ENCODE measurements around the gene GRID2IP.

DNA sequence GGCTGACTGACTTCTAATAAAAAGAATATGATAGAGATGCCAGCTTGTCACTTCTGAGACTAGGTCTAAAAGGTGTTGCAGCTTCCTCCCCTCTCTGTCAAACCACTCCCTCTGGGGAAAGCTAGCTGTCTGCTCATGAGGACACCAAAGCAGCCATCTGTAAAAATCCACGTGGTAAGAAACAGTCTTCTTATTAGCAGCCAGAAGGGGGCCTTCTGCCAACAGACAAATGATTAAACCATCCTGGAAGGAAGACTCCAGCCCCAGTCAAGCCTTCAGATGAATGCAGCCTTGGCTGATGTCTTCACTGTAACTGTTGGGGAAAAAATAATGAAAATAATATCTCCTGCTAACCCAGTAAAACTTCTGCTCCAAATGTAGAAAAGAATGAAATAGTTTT is 61.6 kb downstream of the GRID2IP start:
- no peak for TF ChIP-seq CTCF (IDR thresholded peaks at IDR 0.05)
- no peak for TF ChIP-seq ZFX (IDR thresholded peaks at IDR 0.05; ENCODE audit: borderline replicate concordance)

Measured in 22Rv1 (cell line).